ENCODE data around the gene ZSCAN18.
A peak's percentile ranks its signal among the peaks of the same experiment; 100 is the strongest.

Gene ZSCAN18

GRCh38 chr19:58118979-58119733 is 21.1 kb upstream of the ZSCAN18 start:
- DNase-seq (ENCODE audit: low read depth): no peak
- TF ChIP-seq CTCF (conservative IDR thresholded peaks at IDR 0.05; ENCODE audit: control insufficient read depth, insufficient read depth, low read depth, low read length): no peak

GRCh38 chr19:58117841-58118575 is 20.0 kb upstream of the ZSCAN18 start:
- no peak for TF ChIP-seq CTCF (conservative IDR thresholded peaks at IDR 0.05; ENCODE audit: control insufficient read depth, insufficient read depth, low read depth, low read length)

More at GRCh38 chr19:58118979-58119733, 21.1 kb upstream of the ZSCAN18 start:
- H3K4me3 ChIP-seq (ENCODE audit: control insufficient read depth, low read depth, low read length): no peak overlapping the region

GRCh38 chr19:58108546-58108817 is 10.5 kb upstream of the ZSCAN18 start:
- no peak for TF ChIP-seq CTCF (conservative IDR thresholded peaks at IDR 0.05; ENCODE audit: control insufficient read depth, insufficient read depth, low read depth, low read length)
- DNase-seq (ENCODE audit: low read depth): no peak
- H3K4me3 ChIP-seq (ENCODE audit: control insufficient read depth, low read depth, low read length): no peak overlapping the region

More at GRCh38 chr19:58117841-58118575, 20.0 kb upstream of the ZSCAN18 start:
- no peak for DNase-seq (ENCODE audit: low read depth)
- no peak overlapping the region for H3K4me3 ChIP-seq (ENCODE audit: control insufficient read depth, low read depth, low read length)

- no peak for TF ChIP-seq CTCF (conservative IDR thresholded peaks at IDR 0.05; ENCODE audit: control insufficient read depth, insufficient read depth, low read depth, low read length)
- DNase-seq (ENCODE audit: low read depth): no peak
- H3K4me3 ChIP-seq (ENCODE audit: control insufficient read depth, low read depth, low read length): no peak overlapping the region
Observed at GRCh38 chr19:58107778-58108545, 9.9 kb upstream of the ZSCAN18 start.

- H3K4me3 ChIP-seq (ENCODE audit: control insufficient read depth, low read depth, low read length): peak overlapping the region; percentile 61
- TF ChIP-seq CTCF (conservative IDR thresholded peaks at IDR 0.05; ENCODE audit: control insufficient read depth, insufficient read depth, low read depth, low read length): no peak
- peak; percentile 5 for DNase-seq (ENCODE audit: low read depth)
Observed at GRCh38 chr19:58098682-58098998, 609 bp upstream of the ZSCAN18 start.

- no peak for TF ChIP-seq CTCF (conservative IDR thresholded peaks at IDR 0.05; ENCODE audit: control insufficient read depth, insufficient read depth, low read depth, low read length)
- DNase-seq (ENCODE audit: low read depth): no peak
- peak overlapping the region; percentile 76 for H3K4me3 ChIP-seq (ENCODE audit: control insufficient read depth, low read depth, low read length)
Observed at GRCh38 chr19:58097349-58097748, 682 bp downstream of the ZSCAN18 start.
